Heart left ventricle (tissue), 13 donors: ENCODE measurements around the gene SLC25A26.

ENCODE experiments used
- CTCF ChIP-seq, 12 donors: fragments of 200-600 bp; sonication (generic) in 4 of 12; IDR thresholded peaks; one replicate each; pipeline versions ENCODE4 v1.5.0 to v1.8.0; 2018 to 2022; ENCODE audit warnings: antibody characterized with exemption in 12 of 12, mild to moderate bottlenecking in 5 of 12
- POLR2A ChIP-seq, 2 donors: fragments of 450-650 bp; IDR thresholded peaks; one replicate each; pipeline ENCODE4 v1.6.1; 2017; ENCODE audit warnings: antibody characterized with exemption in 2 of 2, mild to moderate bottlenecking in 2 of 2, moderate library complexity in 2 of 2
- donor health status: ischemic (EF 13 %, LVEDD 7.1; RV severe dilation, severe dysfunction).
- donor health status: DM: no; HTN: yes; CAD: no.
- donor health status: DM: no; HTN: no; CAD: no.
- donor health status: ischemic (EF 25% LVEDD 6.9; RV normal size, moderate dysfunction).
- donor health status: ischemic (EF 25% LVEDD 5.7; RV mildly dilated, moderate dysfunction).
- donor health status: ischemic (EF 35%, LVEDD 5.7; RV mildly dilated, moderate dysfunction).
- donor health status: nonischemic (EF 11% LVEDD 7.7; RV severe dilation, severe dysfunction).
- donor health status: DM: yes; HTN: yes; CAD: no.
- donor health status: PGD.
- donor health status: ischemic (EF 29% LVEDD 5.4; RV normal size, mild dysfunction).
- donor health status: nonischemic (EF 23%, LVEDD 6.1; RV moderate dilation, normal function).

- no peak for TF ChIP-seq CTCF (IDR thresholded peaks at IDR 0.05)
- no peak for TF ChIP-seq POLR2A (IDR thresholded peaks at IDR 0.05)
Measured at GRCh38 chr3:66379565-66379964, 158.8 kb downstream of the SLC25A26 start.
